ENCODE data around the gene POLN.

POLN gene

DNA sequence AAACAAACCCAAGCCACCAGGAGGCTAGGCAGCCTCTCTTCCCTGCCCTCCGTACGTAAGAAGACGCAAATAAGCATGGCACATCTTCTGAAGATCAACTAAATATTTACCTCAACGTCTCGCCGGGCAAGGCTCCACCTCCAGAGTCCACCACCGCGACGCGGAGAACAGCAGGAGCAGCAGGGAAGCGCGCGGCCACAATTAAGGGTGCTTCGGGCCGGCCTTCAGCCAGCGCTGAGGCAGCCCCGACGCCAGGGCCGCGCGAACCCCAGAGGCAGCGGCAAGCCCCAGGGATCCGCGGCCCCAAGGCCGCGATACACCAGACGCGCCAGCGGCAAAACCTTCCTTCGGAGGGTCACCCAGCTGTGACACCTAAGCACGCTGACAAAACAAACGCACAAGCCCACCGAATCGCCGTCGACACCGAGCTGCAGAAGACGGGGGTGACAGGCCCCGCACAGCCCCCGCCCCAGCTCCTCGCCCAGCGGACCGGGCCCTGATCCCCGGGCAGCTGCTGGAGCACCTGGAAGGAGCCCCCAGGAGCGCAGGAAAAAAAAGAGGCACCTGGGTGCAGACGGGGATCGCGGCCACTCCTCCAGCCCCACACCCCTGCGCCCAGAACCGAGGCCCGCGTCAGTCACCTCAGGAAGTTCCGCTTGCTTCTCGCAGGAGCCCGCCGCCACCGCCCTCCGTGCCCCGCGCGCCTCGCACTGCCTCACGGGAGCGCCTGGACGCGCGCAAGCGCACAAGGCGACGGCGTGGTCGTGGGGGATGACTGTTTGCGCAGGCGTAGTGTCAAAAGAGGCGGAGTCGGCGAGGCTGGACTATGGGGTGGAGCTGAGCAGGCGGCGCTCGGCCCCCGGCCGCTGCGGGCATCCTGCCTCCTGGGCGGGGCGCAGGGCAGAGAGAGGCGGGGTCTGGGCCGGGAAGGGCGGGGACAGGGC is at the start of gene POLN, which contains the start of gene HAUS3:
TSS of gene POLN (minus strand) at position 712 of the 944 bp plus-strand sequence. CDS start 12,890 bp downstream, outside the sequence.
TSS of gene HAUS3 (minus strand) at position 712 of the 944 bp plus-strand sequence. CDS start 1,175 bp downstream, outside the sequence.
- peak; percentile 99 for DNase-seq

DNA sequence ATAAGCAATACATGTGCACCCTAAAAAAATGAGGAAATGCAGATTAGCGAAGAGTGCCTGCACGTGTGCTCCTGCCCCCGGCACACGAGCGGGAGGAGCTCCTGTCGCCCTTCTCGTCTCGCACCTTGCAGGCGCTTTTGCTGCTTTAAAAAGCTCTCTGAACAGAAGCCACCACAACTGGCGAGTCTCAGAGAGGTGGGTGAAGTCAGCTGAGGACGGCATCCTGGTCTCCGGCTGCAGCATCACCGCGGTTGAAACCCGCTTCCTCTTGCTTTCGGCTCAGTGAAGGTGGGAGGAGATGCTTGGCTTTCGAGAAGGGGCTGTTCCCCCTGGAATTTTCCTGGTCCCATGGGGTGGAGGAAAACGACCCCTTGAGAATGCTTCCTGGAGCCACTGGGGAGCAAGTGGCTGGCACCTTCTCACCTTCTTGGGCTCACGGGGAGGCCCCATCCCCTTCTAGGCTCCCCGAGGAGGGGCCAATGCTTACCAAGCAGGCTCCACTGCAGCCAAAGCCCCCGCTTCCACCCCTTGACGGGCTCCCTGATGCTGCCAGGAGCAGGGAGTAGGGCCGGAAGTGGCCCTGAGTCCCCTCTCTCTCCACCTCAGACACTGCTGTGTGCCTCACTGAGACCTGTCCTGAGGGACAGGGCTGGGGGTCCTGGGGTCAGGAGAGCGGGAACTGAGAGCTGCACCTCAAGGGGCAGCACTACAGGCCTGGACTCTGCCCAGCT is 49.2 kb upstream of the POLN start:
- peak; percentile 25 for DNase-seq

DNA sequence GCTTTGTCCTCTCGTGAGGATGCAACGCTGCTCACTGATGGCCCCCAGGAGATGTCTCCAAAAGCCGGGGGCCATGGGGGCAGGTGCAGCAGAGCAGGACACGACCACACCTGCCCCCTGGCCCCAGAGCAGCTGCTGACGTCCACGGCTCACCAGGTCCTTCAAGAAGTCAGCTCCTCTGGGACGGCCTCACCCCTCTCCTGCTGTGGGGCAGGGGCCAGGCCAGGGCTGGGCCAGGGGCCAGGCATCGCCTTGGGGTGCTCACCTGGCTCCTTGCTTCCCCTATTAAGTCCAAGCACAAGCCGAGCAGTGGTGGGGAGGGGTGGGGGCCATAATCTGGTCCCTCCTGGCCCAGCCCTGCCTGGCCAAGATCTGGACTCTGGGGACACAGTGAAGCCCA is 48.6 kb upstream of the POLN start:
- no peak for DNase-seq

DNA sequence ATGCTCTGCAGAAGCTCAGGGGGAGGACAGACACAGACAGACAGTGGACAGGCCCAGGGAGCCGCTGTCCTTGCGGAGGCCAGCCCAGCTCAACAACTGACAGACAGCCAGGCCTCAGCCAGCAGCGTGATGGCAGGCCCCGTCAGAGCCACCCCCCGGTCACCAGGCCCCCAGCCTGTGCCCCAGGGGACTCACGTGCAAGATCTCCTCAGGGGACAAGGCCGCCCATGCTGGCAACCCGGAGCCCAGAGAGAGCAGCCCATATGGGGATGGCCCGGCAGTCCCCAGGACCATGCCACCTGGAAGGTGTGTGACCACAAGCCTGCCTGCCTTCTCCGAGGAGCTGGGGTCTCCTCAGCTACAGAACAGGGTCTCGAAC is 48.0 kb upstream of the POLN start:
- no peak for DNase-seq

DNA sequence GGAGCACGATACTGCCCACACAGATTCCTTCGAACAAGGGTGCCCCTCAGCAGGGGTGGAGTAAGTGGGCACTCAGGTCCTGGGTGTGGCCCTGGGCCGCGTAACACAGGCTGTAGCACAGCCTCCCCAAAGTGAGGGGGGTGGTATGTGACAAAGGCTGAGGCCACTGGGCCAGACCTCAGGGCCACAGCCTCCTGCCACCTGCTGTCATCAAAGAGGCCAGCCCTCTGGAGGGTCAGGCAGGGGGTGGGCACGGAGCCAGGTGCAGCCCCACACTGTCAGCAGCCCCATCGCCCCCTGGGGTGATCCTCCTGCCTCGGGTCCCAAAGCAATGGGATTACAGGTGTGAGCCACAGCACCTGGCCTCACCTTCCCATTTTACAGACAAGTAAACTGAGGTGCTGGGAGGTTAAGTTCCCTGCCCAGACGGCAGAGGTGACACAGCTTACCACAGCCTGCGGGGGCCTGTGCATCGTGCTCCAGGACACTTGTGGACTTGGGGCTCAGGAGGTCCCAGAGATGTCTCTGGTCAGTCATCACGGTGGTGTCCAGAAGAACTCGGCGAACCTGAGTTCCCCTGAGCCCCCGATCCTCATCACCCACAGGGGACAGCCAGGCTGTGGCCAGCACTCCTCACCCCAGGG is 47.5 kb upstream of the POLN start:
- no peak for DNase-seq

DNA sequence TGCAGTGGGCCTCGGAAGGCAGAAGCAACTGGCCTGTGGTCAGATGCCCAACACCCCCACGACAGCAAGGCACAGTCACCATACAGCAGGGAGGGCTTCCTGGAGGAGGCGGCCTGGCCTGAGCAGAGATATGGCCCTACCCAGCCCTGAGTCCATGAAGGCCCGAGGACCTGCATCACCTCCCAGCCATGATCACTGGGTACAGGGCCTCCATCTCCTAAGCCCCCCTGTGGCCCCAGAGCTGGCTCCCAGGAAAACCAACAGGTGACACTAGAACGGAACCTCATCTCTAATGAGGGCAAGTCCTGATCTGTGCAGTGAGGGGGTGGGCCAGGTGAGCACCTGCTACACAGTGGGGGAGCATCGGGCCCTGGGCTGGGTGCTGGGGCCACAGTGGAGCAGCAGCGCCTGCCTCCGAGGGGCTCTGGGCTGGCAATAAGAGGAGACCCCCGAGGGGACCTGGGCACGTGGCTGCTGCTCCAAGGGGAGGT is 46.2 kb upstream of the POLN start:
- no peak for DNase-seq

DNA sequence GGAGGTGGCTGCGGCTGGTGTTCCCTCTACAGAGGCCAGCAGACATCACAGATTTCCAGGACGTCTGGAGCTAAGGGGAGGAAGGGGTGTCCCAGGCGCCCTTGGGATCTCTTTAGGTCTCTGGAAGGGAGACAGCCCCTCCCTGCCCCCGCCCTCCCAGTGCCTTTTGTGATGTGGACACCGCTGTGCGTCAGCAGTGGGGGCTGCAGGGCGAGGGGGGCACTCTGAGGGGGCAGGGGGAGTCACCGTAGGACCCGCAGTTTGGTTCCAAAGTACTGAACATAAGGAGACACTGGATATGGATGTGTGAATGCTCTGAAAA is 45.6 kb upstream of the POLN start:
- no peak for DNase-seq

DNA sequence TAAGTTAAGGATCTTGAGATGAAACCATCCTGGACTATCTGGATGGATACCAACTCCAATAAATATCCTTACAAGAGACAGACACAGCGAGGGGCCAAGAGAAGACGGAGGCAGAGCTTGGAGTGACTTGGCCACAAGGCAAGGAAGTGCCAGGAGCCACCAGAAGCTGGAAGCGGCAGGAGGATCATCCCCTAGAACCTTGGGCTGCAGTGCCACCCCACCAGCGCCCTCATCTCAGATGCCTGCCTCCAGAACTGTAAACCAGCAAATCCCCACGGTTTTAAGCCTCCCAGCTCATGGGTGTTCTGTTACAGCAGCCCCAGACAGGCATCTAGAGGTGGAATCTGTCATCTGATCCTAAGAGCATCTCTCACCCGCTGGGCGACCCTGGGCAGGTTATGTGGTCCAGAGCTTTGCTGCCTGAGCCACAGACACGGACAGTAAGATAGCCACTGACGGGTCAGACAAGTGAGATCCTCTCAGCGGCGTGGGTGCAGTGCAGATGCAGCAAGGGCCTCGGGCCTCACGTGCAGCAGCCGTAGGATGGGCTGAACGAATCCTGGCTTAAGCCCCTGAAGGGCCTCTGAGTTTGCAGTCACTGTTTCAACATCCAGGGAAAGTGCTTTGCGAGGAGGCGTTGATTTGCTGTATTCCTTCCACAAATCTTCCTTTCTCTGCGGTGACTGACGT is 45.1 kb upstream of the POLN start:
- DNase-seq: no peak

DNA sequence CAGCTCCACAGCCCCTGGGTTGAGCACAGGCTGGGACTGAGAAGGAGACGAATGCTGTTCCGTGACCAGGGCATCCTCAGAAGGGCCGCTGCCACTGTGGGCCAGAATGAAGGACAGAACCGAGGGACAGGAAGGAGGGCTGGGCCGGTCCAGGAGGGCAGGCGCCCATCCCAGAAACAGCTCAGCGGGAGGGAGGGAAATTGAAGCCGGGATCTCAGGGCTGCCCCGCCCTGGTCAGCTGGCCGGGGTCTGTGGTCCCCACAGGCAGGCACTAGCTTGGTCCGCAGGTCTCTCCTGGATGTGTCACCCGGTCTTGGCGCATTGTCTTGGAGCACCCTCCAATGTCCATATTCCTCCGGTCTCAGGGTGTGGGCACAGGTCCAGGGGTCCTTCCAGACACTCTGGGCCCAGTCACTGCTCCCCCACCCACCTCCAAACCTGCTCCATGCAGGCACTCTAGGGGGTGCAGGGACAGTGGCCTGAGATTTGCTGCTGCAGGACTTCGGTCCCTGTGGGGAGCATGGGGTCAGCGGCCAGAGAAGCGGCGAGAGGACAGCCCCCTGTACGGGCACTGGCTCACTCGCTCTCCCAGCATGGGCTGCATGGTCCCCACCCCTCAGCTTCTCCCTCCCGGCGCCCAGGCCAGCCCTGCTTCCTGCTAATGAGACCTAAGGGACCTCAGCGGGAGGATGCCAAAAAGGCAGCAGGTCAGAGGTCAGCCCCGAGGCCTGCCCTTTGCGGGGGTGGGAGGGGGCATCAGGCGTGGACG is 43.9 kb upstream of the POLN start:
- DNase-seq: no peak

DNA sequence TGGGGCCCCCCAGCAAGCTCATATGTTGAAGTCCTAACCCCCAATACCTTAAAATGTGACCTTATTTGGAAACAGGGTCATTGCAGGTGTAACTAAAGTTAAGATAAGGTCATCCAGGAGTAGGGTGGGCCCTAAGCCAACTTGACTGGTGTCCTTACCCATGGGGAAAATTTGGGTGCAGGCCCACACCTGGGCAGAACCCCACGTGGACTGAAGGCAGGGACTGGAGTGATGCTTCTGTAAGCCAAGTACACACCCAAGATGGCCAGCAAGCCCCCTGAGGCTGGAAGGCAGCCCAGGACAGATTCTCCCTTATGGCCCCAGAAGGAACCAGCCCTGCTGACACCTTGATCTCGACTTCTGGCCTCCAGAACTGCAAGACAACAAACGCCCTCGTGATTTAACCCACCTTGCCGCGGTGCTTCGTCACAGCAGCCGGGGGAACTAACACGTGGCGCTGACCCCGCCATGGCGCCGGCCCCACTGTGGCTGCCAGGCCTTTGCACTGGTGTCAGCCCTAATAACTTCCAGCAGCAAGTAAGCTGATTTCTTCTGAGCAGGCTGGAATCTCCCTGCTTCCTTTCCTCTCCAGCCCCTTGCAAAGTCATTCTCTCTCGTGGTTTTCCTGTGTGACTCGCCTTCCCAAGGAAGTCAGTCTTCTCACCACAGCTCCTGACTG is 43.2 kb upstream of the POLN start:
- no peak for DNase-seq

DNA sequence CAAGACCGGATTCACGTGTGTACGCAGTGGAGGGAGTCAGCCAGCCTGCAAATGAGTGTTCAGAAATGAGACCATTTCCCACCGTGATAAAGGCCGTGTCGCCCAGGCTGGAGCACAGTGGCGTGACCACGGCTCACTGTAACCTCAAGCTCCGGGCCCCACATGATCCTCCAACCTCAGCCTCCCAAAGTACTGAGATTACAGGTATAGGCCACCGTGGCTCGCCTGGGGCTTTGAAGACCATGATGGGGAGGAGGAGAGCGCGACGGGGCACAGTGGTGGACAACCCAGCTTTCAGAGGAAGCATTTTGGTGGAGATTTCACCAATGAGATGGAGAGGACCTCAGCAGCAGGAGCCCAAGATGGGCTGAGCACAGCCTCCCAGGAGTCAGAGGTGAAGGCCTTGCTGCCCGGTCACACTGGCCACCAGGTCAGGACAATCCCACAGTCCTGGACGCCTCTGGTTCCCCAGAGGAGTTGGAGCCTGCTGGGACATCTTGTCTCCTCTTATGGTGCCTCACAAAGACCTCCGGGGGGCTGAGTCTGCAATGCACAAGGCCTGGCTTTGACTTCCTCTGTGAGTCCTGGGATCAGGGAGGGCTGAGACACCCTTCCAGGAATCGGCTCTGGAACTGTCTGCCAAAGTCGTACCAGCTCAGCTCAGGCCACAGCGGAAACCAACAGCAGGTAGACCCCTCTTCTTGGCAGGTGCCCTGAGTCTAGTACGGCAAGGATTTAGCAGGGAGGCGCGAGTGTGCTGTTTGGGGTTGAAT is 42.4 kb upstream of the POLN start:
- no peak for DNase-seq

DNA sequence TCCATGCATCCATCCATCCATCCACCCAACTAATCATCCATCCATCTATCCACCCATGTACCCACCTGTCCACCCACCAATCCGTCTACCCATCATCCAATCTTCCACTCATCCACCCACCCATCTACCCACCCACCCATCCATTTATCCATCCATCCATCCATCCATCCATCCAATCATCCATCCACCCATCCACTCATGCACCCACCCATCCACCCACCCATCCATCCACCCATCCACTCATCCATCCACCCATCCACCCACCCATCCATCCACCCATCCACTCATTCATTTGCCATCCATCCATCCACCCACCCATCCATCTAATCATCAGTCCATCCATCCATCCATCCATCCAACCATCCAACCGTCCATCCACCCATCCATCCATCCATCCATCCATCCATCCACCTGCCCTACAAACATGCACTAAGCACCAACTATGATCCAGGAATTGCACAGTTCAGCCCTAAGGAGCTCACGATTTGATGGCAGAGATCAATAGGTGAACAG is 41.3 kb upstream of the POLN start:
- no peak for DNase-seq

DNA sequence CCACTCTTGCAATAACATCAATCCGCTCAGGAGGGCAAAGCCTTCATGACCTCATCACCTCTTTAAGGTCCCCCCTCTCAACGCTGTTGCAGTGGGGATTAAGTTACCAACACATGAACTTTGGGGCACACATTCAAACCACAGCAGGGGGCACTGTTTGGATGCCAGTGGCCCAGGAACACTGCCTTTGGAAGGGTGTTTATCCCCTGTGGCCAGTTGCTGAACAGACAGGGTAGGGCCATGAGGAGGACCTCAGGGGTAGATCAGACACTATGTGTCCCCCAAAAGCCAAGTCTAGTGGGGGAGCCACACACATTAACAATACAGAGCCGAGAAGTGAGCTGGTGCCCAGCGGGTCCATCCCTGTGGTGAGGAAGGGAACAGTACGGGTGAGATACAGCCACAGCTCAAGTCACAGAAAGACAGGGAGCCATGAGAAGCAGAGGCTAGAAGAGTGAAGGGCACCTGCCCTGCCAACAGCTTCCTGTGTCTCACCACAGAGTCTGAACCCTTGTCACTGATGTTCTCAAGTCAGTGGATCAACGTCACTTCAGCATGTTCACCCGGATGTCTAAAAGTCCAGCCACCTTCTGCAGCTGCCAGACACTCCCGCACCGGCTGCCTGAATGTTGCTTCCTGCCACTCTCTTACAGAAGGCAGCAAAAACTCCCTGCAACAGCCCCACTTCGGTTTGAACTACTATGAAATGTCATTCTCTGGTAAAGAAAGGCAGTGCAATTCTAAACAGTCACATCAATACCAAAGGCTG is 39.8 kb upstream of the POLN start:
- peak; percentile 39 for DNase-seq

DNA sequence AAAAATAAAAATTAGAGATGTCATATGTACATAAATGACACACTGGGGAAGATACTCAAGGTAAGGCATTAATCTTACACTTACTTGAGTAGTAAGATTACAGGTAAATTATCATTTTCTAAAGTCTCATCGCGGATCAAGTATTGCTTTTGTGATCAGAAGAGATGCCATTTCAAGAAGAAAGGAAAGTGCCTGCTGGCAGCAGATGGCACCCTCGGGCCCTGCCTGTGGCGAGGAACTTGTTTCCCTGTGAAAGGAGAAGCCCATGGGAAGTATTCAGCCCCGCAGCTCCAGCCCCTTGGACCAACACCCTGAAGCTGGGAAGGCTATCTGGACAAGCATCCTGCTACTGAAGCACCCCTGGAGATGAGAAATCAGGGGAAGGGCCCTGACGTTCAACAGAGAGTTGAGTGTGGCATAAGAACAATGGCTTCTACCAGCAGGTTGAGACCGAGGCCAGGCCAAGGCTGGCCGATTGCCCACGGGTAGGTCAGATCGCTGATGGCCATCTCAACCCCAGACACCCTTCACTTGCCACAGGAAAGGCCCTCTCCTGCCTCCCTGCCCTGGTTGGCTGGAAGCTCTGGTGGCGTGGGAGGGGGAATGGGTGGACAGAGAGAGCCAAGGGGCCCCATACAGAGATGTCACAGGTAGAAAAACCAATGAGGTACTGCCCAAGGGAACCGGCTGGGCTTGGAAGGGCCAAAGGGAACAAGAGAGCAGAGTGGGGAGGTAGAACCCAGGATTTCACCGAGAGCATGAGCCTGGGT is 38.8 kb upstream of the POLN start:
- no peak for DNase-seq

DNA sequence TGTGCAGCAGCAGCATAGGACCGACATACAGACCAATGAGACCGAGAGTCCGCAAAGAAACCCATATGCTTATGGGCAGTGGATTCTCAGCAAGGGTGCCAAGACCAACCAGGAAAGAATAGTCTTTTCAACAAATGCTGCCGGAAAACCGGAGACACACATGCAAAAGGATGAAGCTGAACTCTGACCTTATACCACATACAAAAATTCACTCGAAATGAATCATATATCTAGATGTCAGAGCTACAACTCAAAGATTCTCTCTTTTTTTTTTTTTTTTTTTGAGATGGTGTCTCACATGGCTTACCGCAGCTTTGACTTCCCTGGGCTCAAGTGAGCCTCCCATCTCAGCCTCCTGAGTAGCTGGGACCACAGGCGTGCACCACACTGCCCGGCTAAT is 36.0 kb upstream of the POLN start:
- DNase-seq: no peak

DNA sequence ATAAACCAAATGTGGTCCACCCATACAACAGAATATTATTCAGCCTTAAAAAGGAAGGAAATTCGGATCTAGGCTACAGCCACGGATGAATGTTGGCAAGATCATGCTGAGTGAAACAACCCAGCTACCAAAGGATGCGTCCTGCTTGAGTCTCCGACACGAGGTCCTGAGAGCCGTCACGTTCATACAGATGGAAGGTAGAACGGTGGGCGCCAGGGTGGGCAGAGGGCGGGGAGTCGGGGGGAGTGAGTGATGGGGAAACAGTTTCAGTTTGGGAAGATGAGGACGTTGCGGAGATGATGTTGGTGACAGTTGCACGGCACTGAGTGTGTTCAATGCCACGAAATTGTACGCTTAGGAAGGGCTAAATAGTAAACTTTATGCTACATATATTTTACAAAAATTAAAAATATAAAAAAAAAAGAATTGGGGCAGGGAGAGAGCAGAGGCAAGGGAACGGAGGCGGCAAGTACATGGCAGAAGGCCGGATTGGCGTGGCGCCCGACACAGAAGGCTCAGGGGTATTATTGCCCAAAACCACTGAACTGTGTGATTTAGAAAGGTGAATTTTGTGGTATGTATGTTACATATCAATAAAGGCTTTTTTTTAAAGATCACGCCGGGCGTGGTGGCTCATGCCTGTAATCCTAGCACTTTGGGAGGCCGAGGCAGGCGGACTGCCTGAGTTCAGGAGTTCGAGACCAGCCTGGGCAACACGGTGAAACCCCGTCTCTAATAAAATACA is 34.8 kb upstream of the POLN start:
- DNase-seq: no peak

DNA sequence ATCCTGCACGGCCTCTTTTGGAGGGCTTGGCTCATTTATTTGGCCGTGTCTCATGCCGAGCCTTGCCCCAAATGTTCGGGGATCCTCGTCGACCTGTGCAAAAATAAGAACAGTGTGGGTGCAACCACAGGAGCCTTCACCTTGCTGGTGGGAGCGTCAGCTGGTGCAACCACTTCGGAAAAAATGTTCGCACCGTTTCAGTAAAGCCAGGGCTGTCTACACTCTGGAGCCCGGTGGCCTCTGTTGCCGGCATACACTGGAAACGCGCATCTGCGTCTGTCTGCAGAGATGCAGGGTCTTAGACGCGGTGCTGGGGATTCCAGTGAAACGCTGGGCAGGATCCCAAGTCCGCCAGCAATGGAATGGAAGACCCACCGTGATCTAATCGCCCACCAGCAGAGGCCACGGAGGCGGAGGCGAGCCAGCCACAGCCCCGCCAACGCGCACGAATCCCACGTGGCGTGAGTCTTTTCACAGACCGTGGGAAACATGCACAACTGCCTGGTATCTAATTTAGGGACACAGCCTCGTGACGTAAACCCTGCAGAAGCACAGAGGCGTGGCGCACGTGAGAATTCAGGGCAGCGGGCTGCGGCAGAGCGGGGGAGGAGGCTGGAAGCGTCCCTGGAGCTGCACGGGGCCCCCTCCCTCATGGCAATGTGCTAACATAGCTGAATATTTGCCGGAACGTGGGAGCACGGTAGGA is 33.8 kb upstream of the POLN start:
- no peak for DNase-seq

Data from stimulated activated CD4-positive, alpha-beta T cell treated with anti-CD3 and anti-CD28 coated beads, Interleukin-12 subunit alpha, Interleukin-12 subunit beta, amount 100 ng/mL, for 4 hours (primary cell).